GM19324 (cell line): Measurements from ENCODE around the gene FOXJ2.
"Not testable (repeated sequence)": the region's sequence is repeated elsewhere in the genome, so short reads cannot be mapped to it uniquely, and the experiment has no call there.

Experiments
- ATAC-seq: cut with Tn5 transposase; IDR thresholded peaks from one replicate; pipeline ENCODE4 v1.9.1; 2021; ENCODE audit warnings: mild to moderate bottlenecking, moderate library complexity; ENCODE audit not compliant: unreplicated experiment, low FRiP score

Gene FOXJ2

DNA sequence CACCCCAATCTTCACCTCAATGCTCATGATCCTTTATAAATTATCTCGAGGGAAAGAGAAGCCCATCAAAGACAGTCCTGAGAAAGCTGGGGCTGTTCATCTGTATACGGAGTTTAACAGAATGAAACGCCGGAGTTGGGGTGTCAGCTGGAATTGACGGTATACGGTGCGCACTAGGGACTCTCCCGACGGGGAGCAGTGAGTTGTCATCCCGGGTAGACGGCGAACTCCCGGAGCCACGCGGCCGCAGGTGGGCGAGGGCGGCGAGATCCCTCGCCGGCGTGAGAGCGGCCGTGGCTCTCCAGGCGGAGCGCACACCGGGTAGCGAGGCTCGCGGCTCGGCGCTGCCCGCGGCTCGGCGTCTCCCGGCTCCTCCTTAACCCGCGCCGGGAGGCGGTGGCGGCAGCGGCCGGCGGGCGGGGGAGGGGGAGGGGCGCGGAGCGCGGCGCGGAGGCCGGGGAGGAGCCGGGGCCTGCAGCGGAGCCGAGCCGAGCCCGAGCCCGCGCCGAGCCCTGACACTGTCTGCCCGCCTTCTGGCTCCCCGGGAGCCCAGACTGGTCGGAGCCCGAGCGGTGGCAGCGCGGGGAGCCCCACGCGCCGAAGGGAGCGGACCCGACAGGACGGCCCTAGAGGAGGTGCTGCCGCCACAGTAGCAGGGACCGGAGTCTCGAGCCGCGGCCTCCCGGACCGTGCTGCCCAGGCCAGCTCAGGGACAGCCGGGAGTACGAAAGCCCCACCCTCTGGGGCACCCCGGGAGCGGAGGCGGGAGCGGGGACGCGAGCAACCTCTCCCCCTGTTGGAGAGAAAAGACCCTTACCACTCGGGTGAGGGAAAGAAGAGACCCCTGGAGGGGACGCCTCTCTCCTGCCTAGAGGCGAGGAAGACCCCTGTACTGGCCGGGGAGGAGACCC is at the start of gene FOXJ2:
FOXJ2 (plus strand) TSS at position 475 of the 911 bp plus-strand sequence. CDS start 7,117 bp downstream, outside the sequence.
- peak; percentile 74 for ATAC-seq

DNA sequence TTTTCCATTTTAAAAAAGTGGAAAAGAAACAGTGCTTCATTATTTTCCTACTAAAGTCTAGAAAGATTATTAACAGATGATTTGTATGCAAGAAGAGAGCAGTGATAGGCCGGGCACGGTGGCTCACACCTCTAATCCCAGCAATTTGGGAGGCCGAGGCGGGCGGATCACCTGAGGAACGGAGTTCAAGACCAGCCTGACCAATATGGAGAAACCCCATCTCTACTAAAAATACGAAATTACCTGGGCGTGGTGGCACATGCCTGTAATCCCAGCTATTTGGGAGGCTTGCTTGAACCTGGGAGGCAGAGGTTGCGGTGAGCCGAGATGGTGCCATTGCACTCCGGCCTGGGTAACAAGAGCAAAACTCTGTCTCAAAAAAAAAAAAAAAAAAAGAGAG is 49.5 kb upstream of the FOXJ2 start:
- ATAC-seq: not testable (repeated sequence)

DNA sequence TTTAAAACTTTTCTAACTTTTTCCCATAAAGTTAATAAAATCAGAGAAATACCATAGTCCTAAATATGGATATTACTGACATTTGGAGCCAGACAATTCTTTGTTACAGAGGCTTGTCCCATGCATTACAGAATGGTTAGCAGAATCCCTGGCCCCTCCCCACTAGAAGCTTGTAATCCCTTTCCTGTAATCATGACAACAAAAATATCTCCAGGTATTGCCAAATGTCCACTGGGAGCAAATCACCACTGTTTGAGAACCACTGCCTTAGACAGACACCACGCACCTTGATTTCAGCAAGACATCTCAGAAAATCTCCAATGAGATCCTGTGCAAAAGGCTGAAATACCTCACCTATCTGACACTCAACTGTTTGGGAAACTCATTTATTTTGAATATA is 49.1 kb upstream of the FOXJ2 start:
- not testable (repeated sequence) for ATAC-seq

DNA sequence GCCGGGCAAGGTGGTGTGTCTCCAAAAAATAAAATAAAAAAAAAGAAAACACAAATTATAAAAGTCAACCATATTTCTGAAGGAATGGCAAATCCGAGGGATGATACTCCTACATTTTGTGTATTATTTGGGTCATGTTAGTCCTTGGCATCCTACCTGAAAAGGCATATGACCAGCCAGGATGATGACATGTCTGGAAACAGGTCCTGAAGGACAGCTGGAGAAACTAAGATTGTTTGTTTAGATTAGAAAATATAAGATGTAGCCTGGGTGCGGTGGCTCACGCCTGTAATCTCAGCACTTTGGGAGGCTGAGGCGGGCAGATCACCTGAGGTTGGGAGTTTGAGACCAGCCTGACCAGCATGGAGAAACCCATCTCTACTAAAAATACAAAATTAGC is 47.6 kb upstream of the FOXJ2 start:
- ATAC-seq: no peak

DNA sequence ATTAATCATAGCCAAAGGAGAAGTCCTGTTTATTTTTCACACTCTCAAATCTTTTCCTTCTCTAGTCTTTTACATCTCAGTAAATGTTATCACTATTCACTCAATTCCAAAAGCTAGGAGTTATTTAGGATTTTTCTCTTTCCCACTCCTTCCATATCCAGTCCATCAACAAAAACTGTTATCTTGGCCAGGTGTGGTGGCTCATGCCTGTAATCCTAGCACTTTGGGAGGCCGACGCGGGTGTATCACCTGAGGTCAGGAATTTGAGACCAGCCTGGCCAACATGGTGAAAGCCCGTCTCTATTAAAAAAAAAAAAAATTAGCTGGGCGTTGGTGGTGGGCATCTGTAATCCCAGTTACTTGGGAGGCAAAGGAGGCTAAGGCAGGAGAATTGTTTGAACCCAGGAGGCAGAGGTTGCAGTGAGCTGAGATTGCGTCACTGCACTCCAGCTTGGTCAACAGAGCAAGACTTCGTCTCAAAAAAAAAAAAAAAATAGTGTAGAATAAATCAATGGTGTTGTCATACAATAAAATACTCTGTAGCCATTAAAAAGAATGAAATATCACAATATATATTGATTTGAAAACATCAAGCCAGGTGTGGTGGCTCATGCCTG is 46.6 kb upstream of the FOXJ2 start:
- no peak for ATAC-seq

DNA sequence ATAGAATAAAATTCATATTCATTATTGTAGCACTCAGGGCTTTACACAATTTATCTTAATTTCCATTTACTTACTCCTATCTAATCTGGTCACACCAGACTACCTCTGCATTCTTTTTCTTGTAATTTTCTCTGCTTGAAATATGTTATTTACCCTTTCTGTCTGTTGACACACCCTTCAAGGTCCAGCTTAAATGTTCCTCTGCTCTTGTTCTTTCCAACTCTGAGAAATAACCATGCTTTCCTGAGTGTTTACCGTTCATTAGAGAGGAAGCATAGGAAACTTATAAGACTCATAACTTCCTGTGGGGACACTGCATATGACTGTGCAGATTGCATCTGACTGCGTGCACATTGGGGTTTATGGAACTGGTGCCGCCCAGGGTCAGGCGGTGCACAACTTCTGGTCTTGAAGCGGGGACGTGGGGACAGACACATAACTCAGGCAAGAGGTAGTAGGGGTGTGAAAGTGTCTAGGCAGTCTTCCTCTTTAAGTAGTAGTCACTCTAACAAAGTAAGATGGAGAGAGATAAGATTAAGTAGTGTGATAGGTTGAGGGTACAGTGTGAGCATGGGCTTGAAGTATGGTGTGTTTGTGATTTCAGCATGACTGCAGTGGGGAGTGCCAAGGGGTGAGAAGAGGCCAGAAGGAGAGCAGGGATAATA is 42.6 kb upstream of the FOXJ2 start:
- no peak for ATAC-seq

DNA sequence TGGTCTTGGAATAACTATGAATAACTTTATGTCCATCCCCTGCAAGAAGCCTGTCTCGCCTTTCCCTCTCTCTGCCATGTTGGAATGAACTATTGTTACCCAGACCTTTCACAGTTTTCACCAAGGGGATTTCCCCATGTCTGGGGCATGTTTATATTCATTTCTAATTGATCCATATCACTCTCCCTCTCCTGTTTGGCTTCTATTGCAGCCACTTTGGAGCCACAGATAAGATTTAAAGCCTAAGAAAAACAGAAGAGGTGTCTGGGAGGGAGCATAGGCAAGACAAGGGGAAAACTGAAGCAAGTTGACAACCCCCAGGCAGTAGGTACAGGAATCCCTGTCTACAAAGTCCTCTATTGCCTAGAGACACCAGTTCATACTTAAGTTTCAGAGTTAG is 41.0 kb upstream of the FOXJ2 start:
- ATAC-seq: no peak

DNA sequence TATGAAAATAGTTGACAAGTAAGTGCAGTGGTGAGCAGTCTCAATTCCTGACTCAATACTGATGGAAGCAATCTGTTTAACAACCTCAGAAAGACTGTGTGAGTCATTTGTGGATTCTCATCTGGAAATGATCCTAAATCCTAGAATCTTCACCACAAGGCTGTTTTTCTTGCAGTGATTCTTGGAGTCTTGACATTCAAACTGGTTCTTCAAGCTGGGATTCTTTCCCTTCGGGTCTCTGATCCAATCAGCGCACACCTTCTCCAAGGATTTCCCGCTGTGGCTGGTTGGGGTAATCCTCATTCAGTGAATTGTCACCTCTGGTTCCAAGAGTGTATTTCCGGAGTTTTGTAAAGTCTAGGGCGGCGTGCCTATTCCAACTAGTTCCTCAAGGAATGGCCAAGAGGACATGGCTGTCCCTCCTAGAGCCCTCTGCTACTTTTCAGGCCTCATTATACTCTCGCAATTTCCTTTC is 37.7 kb upstream of the FOXJ2 start:
- peak; percentile 21 for ATAC-seq

DNA sequence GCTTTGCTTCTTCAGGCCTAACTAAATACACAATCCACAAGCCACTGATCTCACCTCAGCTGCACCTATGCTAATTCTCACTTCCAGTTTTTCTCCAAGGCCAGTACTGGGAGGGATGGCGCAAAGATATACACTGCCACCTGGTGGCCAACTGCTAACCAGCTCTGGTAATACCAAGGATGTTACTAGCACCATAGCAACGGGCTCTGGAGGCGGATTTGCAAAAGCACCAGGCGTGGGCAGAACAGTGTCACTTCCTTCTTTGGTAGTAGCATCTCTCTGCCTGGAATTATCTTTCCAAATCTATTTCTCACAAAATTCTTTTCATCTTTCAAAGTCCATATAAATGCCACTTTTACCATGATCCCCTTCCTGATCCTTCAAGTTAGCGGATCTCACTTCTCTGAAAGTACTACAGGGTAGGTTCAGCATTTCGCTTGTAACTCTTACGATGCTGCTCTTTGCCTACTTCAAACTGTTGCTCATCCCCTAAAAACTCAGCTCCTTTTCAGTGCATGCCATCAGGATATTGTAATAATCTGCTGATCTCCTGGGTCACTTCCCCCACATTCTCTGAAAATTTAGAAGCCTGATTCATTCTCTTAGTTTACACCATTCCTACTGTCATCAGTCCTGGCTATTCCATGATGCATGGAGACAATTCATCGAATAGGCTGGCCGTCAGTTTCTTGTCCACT is 37.1 kb upstream of the FOXJ2 start:
- ATAC-seq: peak; percentile 96

DNA sequence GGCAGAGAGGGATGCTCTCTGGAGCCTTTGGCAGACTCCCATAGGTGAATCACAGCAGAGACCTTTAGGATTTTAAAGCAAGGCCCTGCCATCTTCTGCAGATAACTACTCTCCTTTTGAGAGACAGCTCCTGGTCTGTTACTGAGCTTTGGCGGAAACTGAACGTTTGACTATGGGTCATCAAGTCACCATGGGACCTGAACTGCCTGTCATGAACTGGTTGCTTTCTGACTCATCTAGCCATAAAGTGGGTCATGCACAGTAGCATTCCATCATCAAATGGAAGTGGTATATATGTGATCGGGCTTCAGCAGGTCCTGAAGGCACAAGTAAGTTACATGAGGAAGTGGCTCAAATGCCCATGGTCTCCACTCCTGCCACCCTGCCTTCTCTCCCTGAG is 31.7 kb upstream of the FOXJ2 start:
- not testable (repeated sequence) for ATAC-seq

DNA sequence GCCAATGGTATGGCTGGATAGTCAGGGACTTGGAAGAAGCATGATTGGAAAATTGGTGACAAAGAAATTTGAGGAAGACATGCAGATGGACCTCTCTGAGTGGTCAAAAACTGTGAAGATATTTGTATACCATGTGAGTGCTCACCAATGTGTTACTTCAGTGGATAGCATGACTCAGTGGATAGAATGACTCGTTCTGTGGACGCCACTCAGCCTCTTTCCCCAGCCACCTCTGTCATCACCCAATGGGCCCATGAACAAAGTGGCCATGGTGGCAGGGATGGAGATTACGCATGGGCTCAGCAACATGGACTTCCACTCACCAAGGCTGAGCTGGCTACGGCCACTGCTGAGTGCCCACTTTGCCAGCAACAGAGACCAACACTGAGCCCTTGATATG is 31.0 kb upstream of the FOXJ2 start:
- not testable (repeated sequence) for ATAC-seq

DNA sequence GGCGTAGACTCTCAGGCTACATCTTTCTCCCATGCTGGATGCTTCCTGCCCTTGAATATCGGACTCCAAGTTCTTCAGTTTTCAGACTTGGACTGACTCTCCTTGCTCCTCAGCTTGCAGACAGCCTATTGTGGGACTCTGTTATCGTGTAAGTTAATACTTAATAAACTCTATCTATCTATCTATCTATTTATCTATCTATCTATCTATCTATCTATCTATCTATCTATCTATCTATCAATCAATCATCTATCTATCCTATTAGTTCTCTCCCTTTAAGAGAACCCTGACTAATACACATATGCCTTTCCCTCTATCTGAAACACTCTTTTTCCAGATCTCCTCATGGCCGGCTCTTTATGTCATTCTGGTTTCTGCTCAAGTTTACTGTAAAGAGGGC is 27.6 kb upstream of the FOXJ2 start:
- ATAC-seq: not testable (repeated sequence)

DNA sequence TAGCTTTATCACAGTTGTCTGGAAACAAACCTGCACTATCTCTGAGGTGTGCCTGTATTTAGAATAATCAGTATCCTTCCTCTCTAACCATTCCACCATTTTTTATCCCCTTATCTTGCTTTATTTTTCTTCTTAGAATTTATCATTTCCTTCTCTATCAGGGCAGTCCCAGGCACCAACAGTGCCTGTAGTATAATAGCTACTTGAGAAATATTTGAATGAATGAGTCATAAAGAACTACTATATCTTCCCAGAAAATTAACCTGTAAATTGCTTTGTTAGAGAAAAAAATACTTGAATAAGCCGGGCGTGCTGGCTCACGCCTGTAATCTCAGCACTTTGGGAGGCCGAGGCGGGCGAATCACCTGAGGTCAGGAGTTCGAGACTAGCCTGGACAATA is 21.2 kb upstream of the FOXJ2 start:
- ATAC-seq: no peak

DNA sequence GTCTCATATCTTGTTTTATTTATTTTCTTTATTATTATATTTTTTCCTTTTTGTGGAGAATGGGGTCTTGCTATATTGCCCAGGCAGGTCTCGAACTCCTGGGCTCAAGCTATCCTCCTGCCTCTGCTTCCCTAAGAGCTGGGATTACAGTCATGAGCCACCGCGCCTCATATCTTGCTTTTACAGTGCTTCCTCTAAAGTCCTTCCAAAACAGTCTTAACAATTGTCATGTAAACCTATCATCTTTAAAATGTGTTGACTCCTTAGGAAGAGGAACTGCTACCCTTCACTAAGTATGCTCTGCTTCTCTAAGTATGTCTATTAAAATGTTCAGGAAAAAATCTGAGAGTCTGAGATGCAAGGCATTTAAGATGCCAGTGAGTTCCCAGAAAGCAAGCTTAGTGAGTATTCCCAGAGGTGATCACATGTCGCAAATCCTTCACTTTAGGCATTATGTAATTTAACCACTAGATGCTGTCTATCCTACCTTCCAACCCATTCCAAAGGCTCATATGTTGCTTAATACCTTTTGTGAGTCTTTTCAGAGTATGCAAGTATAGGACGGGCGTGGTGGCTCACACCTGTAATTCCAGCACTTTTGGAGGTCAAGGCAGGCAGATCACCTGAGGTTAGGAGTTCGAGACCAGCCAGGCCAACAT is 19.7 kb upstream of the FOXJ2 start:
- no peak for ATAC-seq

DNA sequence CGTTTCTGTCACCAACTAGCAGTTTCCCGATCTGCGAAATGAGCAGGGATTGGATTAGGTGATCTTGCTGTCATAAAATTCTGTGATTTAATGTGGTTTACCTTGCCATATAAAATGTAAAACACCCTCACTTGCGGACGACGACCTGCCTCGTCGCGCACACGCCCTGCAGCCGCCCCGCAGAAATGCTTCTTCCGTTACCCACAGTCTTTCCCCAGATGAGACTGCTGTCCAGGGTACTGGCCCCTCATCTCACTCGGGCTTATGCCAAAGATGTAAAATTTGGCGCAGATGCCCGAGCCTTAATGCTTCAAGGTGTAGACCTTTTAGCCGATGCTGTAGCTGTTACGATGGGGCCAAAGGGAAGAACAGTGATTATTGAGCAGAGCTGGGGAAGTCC is 17.7 kb upstream of the FOXJ2 start:
- ATAC-seq: no peak

DNA sequence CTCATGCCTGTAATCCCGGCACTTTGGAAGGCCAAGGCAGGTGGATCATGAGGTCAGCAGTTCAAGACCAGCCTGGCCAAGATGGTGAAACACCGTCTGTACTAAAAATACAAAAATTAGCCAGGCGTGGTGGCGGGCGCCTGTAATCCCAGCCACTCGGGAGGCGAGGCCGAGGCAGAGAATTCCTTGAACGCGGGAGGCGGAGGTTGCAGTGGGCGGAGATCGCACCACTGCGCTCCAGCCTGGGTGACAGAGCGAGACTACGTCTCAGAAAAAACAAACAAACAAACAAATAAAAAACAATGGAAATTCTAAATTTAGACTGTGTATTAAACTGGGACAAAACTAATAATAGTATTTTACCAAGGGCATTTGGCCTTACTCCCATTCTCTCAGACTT is 14.3 kb upstream of the FOXJ2 start:
- ATAC-seq: not testable (repeated sequence)

DNA sequence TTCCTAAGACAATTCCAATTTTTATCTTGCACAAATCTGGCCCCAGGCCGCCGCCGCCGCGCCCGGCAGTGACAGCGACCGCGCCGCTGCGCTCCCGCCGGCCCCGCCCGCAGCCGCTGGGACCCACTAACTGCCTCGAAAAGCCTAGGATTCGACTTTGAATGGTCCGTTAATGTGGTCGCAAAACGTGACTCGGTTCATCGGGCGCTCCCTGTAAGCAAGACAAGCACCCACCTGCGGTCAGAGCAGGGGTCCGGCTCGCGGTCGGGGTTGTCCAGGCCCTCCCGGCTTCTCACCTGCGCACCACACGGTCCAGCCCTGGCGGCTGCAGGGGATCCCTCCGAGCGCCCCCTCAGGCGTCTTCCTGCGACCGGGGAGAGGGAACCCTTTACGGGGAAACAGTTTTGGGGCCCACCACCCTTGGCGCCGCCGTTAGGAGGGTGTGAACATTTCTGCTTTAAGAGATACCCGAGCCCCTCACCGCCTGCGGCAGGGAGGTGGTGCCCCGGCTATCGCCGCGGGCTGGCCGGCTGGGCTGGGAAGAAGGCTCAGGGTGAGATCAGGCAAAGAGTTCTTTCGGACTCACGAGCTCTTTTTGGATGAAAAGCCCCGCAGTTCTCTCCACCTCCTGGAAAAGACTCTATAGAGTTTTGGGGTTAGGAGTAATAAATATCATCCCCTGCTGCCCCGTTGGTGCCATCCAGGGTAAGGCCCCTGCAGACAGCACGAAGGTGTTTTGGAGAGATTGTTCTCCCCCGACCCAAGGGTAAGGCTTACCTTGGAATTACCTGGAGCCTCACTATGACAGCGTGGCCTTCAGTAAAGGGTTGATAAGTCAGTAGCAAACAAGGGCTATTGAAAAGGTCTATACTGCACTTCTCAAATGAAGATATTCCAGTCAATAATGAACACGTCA is 13.6 kb upstream of the FOXJ2 start:
- no peak for ATAC-seq

DNA sequence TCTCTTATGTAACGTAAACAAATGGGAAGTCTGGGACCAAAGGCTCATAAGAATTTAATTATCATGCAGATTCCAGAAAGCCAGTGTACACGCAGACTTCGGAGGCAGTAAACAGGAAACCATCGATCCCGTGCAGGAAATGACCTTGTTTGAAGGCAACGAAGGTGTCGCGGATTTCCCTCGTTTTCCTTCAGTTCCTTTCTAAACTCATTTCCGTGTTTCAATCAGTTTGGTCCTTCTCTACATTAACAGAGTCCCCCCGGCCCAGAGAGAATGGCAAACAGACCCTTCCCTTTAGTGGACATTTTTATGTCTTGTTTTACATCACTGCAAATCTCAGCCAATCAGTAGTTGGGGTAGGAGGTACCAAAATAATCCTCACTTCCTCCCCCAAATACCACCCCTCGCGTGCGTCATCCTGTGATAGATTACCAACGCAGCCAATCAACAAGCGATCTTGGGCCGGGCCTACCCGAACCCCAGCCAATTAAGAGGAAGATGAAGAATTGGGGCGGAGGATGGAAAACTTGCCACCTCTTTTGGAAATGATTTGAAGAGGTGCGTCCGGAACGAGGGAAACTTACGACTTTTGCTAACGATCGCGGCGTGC is 6.1 kb upstream of the FOXJ2 start:
- peak; percentile 99 for ATAC-seq

DNA sequence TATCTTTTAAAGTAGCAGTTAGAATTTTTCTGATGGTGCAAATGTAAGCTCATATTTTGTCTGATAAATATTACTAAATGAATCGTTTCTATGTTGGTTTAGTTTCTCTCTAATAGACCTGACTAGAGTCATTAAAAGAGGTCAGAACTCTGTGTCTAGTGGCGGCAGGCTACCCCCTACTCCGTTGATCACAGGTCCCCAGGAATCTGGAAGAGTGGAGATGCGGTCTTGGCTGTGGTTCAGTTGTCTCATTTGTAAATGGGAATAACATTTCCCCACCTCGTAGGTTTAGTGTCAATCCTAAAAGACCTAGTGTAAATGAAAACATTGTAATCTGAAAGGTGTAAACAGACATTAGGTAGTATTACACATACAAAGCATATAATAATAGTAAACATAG is 4.7 kb upstream of the FOXJ2 start:
- ATAC-seq: no peak
